PFSK-1 (cell line): Measurements from ENCODE around the gene PPP2R3C.

Source experiments
- FOXP2 ChIP-seq: optimal IDR thresholded peaks from 2 replicates; pipeline ENCODE3; 2011; ENCODE audit warnings: borderline replicate concordance, control low read depth, inconsistent platforms; ENCODE audit not compliant: insufficient read depth; ENCODE audit errors: extremely low read length, extremely low read depth
- POLR2AphosphoS5 ChIP-seq: IDR thresholded peaks from 2 replicates; pipeline ENCODE4 v1.6.1; 2012; ENCODE audit warnings: low read depth, mild to moderate bottlenecking, control low read depth, low read length, moderate library complexity
- REST ChIP-seq, 2 experiments: IDR thresholded peaks; 2 replicates each; pipeline versions ENCODE4 v1.6.1 to v1.8.0; 2011 to 2012; ENCODE audit warnings: low read depth in 2 of 2, low read length in 2 of 2, control low read depth in 1 of 2, inconsistent platforms in 1 of 2, mild to moderate bottlenecking in 1 of 2, moderate library complexity in 1 of 2; ENCODE audit not compliant: insufficient read depth in 1 of 2
- TAF1 ChIP-seq: IDR thresholded peaks from 2 replicates; pipeline ENCODE4 v1.6.1; 2012; ENCODE audit warnings: low read length, control low read depth, borderline replicate concordance; ENCODE audit not compliant: insufficient read depth

GRCh38 chr14:35158951-35159653 is 37.3 kb upstream of the PPP2R3C start:
- TF ChIP-seq TAF1 (no peak), POLR2AphosphoS5 (no peak), FOXP2 (no peak), REST (IDR thresholded peaks at IDR 0.05; ENCODE audit: insufficient read depth in 1 of 2, low read depth in 2 of 2, low read length in 2 of 2) (no peak)
